Colon (tissue), 2 donors: Measurements from ENCODE around the gene UPK3BL2.
"Not testable (repeated sequence)": the region's sequence is repeated elsewhere in the genome, so short reads cannot be mapped to it uniquely, and the experiment has no call there.

Experiments
- FAIRE-seq: peaks from 2 replicates; lab custom pipeline; 2012; peaks lifted over from hg19 to GRCh38; lab: Jason Lieb, UNC
- donor health status: control.
- donor health status: control.

Gene UPK3BL2

GRCh38 chr7:102494026-102494425 lies 49.5 kb downstream of the UPK3BL2 start:
- not testable (repeated sequence) for FAIRE-seq

GRCh38 chr7:102493220-102493935 lies 50.1 kb downstream of the UPK3BL2 start:
- FAIRE-seq, result not testable (repeated sequence)

DNA sequence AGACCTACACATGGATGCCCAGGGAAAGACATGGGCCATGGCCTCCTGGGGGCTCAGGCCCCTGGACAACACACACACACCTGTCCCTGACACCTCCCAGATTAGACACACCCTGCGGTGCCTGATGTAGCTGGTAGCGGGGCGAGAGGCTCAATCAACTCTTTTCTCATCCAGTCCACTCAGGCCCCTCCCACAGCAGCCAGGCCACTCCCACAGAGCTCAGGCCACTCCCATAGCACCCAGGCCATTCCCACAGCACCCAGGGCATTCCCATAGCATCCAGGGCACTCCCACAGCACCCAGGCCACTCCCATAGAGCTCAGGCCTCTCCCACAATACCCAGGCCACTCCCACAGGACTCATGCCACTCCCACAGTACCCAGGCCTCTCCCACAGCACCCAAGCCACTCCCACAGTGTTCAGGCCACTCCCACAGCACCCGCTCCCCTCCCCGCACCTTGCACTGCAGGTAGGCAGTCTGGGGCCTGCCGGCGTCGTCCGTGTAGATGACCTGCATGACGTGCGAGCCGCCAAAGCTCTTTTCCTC lies 52.9 kb downstream of the UPK3BL2 start:
- FAIRE-seq, result not testable (repeated sequence)
